Astrocyte of the cerebellum (primary cell): Measurements from ENCODE around the gene CCL1.

Experiments
- DNase-seq: peaks from one replicate; pipeline ENCODE4 v3.0.0-alpha.2; 2011; ENCODE audit warnings: low read depth
- H3K4me3 ChIP-seq: 2 replicates; pipeline ENCODE4 v1.5.1; 2011; ENCODE audit warnings: mild to moderate bottlenecking, low read depth, low read length, moderate library complexity
- CTCF ChIP-seq: IDR thresholded peaks from 2 replicates; pipeline ENCODE4 v1.5.1; 2012; ENCODE audit warnings: low read length, low read depth, moderate library complexity, mild to moderate bottlenecking; ENCODE audit errors: missing control alignments
- in situ Hi-C: cut with HindIII; loops from 2 replicates; pipeline ENCODE4 v1.10.0; 2017; ENCODE audit warnings: low sequenced_read_pairs

Gene CCL1

GRCh38 chr17:34378664-34379101, 15.7 kb upstream of the CCL1 start:
- no peak for TF ChIP-seq CTCF
- DNase-seq: no peak
- no peak overlapping the region for H3K4me3 ChIP-seq
- in situ Hi-C loops: no loop called here

- no peak for DNase-seq
- in situ Hi-C loops: no loop called here
- no peak overlapping the region for H3K4me3 ChIP-seq
- no peak for TF ChIP-seq CTCF
Measured at GRCh38 chr17:34377078-34377823, 14.2 kb upstream of the CCL1 start.

- in situ Hi-C loops: no loop called here
- DNase-seq: no peak
- no peak overlapping the region for H3K4me3 ChIP-seq
- no peak for TF ChIP-seq CTCF
Measured at GRCh38 chr17:34375426-34375997, 12.5 kb upstream of the CCL1 start.

- no peak for TF ChIP-seq CTCF
- in situ Hi-C loops: loop anchor here (25.0 kb wide), 1 partner anchor 187 kb away; no protein-coding TSS in a partner anchor
- no peak overlapping the region for H3K4me3 ChIP-seq
- DNase-seq: no peak
Measured at GRCh38 chr17:34374457-34374856, 11.4 kb upstream of the CCL1 start.

- no peak for TF ChIP-seq CTCF
- in situ Hi-C loops: loop anchor here (25.0 kb wide), 1 partner anchor 184 kb away; no protein-coding TSS in a partner anchor
- no peak for DNase-seq
- H3K4me3 ChIP-seq: no peak overlapping the region
Measured at GRCh38 chr17:34371405-34372100, 8.5 kb upstream of the CCL1 start.

- in situ Hi-C loops: loop anchor here (25.0 kb wide), 1 partner anchor 184 kb away; no protein-coding TSS in a partner anchor
- no peak for TF ChIP-seq CTCF
Measured at GRCh38 chr17:34370997-34371395, 8.0 kb upstream of the CCL1 start.

More at GRCh38 chr17:34370997-34371395, 8.0 kb upstream of the CCL1 start:
- no peak for DNase-seq
- no peak overlapping the region for H3K4me3 ChIP-seq
